Head of caudate nucleus (tissue), 42 donors: ENCODE data around the gene RAB32.

Experiments used
- DNase-seq, 42 donors: peaks; one replicate each; pipeline versions ENCODE4 v3.0.0 to v3.0.0-alpha.2; 2020 to 2021; ENCODE audit warnings: mixed read lengths in 7 of 42
- intact Hi-C: fragments of 100-400 bp; cut with DNase I; formaldehyde crosslinking; loops from one replicate; pipeline ENCODE4 v1.15.0; 2022

The RAB32 gene

DNA sequence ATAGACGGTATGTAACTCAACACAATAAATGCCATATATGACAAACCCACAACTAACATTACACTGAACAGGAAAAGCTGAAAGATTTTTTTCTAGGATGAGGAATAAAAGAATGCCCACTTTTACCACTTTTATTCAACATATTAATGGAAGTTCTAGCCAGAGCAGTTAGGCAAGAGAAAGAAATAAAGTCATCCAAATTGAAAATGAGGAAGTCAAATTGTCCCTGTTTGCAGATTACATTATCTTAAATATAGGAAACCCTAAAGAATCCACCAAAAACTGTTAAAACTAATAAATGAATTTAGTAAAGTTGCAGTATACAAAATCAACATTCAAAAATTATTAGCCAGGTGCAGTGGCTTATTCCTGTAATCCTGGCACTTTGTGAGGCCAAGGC lies 30.6 kb downstream of the RAB32 start:
- DNase-seq: no peak
- intact Hi-C loops: no loop called here

DNA sequence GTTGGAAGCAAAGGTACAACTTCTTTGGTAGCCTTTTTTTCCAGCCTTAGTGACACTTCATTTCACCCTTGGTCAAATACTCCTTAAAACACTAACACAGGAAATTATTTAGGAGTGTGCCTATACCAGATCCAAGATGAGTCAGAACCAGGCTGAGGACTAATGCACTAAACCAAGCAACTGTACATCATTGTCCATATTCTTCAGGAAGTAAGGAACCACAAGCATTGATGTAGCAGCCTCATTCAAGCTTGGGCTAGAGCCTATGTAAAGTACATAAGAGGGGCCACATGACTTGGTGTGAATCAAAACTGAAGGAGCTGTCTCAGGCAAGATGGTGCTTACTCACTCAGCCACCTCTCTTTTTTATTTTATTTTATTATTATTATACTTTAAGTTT lies 34.4 kb downstream of the RAB32 start:
- intact Hi-C loops: no loop called here
- no peak for DNase-seq

DNA sequence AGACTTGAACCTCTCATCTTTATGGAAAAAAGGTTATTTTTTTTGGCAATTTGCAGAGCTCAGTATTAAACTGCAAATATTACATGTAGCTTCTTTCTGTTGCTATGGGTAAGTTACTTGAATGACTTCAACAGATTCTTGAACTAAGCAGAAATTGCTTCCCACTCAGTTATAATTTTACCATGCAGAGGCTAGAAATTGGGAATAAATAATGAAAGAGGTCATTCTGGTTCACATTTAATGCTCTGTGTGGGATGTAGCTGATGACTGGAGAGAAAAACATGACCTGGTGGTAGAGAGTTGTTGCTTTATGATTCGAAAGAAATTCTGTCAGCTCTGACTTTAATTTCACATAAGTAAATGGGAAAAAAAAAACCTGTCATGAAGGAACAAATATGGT lies 38.3 kb downstream of the RAB32 start:
- DNase-seq: no peak
- intact Hi-C loops: no loop called here

DNA sequence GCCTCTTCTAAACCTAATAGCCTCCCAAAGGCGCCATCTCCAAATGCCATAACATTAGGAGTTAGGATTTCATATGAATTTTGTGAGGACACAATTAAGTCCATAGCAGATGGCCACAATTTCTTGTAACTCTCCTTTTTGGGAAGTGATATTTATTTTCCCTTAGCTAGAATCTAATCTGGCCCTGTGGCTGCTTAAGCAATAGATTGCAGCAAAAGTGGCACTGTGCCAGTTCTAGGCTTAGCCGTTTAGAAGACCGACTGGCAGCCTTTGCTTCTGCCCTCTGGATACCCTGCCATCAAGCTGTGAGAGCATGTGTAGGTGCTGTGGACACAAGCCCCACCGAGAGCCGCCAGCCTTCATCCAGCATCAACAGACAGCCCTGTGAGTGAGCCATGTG lies 39.2 kb downstream of the RAB32 start:
- peak in 34 of 42 donors; percentile 14 to 66 (median 30) for DNase-seq
- intact Hi-C loops: no loop called here

DNA sequence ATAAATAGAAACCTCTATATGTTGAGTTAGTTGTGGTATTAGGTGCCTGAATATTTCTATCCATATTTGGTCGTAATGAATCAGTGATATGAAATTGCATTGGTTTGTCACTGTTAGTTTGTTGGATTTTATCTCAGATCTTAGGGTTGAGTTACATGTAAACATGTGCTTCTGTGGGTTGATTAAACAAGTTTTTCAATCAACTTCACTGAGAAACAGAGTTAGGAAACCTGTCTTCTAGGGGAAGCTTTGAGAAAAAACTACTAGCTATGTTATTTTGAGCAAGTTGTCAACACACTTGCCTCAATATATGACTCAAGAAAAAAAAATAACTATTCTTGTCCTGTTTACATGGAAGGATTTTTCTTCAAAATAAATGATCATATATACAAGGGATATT lies 40.3 kb downstream of the RAB32 start:
- intact Hi-C loops: no loop called here
- no peak for DNase-seq

DNA sequence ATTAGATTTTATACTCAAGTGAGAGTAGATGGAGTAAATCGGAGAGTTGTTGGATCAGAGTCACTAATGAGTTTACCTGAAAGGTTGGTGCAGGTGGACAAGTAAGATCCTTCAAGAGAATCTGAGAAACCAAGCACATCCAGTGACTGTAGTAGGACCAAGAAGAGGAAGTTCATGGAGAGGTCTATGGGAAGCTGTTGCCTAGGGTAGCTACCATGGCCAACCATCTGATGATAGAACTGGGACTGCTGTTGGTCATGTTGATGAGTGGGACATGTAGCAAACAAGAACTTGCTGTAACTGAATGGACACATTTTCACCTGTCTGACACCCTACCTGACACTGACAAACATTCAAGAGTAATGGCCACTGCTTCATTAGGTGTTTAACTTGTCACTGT lies 43.8 kb downstream of the RAB32 start:
- DNase-seq: no peak
- intact Hi-C loops: no loop called here

DNA sequence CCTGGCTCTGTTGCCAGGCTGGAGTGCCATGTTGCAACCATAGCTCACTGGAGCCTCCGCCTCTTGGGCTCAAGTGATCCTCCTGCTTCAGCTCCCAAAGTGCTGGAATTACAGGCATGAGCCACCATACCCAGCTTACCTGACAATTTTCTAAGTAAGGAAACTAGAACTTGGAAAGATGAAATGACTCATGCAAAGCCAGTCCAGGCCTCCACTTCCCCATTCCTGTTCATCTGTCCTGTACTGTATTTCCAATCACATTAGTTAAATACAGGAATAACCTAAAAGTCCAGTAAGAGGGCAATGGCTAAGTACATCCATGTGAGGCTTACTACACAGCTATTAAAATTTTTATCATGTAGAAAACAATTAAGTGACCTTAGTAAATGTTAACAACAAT lies 46.9 kb downstream of the RAB32 start:
- intact Hi-C loops: no loop called here
- no peak for DNase-seq

DNA sequence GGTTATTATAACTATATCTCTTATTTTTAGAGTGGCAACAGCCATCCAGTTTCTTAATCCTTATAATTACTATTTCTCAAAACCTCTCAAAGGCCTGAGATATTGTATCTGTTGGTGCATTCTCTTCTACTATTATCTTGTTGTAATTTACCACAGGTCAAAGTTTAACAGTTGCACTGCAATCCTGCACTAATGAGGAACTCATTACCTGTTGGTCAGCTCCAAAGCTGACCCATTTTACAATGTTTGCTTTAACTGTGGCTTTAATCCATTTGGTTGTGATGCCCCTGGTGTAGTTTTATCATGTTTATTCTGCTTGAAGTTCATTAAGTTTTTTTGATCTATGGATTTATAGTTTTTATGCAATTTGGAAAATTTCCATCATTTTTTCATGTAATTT lies 48.8 kb downstream of the RAB32 start:
- DNase-seq: no peak
- intact Hi-C loops: no loop called here

DNA sequence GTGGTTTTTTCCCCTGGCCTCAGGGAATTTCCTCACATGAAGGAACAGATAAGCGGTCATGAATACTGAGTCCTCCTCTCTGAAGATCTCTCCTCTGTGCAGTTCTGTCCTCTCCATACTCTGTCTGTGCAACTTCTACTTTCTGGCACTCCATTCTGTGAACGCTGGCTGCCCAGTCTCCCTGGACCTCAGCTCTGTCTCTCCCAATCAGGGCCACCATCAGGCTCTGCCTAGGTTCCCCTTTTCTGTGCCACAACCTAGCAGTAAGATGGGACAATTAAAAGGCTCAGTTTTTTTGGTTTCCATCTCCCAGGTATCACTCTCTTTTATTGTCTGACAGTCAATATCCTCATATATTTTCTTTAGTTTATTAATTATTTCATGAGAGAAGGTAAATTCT lies 50.4 kb downstream of the RAB32 start:
- DNase-seq: peak in 9 of 42 donors; percentile 11 to 38 (median 20)
- intact Hi-C loops: no loop called here

DNA sequence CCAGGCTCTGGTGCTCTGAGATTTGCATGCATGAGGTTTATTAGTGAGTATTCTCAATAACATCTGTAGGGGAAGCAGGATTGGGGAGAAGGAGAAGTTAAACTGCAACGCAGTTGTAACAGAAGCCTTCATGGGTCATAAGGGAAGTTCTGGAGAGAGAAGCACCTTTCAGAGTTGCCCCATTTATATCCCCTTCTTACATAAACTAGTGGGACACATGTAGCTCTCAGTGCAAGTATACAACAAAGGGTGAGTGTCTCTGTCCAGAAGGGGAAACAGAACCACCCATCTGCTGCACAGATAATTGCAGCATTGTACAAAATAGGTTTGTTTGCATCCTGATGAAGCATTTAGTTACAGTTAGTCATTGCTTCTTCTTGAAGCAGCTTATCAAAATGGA lies 50.9 kb downstream of the RAB32 start:
- intact Hi-C loops: no loop called here
- peak in 2 of 42 donors; percentile 9 to 15 for DNase-seq

DNA sequence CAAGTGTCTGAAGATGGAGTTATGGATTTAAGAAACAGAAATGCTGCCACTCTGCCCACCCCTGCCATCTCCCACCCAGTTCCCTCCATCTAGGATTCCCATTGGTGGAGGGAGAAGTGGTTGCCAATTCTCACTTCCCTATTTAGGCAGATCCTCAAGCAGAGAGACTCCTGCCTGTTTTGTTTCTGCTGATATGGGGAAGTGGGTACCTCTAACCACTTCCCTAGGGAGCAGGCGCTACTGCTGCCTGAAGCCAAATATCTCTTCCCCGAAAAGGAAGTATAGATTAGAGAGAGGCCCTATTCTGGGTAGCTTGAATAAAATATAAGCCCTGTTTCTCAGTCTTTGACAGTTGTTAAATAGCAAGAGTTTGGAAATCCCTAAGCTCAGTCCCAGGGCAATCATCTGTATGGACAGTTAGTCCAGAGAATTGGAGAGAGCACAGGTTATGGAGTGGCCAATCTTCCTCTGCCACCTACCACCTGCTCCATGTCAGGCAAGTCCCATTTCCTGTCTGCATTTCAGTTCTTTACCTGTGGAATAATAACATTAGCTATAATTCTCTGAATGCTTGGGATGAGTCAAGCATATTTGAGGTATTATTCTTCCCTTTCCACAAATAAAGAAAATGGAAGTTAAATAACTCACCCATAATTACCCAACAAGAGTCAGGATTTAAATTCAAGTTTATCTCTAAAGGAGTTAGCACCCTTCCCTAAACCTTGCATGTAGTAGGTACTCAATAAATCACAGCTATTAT lies 52.5 kb downstream of the RAB32 start:
- DNase-seq: peak in 14 of 42 donors; percentile 4 to 42 (median 14)
- intact Hi-C loops: no loop called here

DNA sequence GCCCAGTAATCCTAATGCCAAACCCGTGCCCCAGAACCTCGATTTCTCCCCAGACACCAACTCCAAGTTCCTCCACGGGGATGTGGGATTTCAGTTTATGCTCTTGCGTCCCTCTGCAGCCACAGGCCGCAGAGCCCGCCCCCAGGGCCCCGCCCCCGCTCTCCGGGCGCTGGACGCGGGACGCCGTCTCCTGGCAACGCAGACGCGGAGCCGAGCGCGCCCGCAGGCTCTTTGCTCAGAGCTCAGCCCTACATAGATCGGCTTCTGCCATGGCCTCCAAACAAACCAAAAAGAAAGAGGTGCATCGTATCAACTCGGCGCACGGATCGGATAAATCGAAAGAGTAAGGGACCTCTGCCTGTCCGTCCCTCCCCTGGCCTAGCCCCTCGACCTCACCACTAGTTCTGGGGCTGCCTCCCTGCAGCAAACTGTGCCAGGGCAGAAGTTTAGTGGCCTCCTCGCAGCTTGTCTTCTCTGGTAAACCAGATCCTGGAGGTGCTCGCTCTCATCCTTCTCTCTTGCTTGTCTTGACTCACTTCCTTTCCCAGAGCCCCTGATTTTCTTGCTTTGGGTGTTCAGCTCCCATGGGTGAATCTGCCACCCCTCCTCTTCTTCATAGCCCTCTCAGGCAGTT lies 55.3 kb downstream of the RAB32 start, which contains the start of gene ADGB:
ADGB (plus strand) TSS at position 201 of the 634 bp plus-strand sequence; CDS start at position 270, 69 bp downstream.
- intact Hi-C loops: no loop called here
- DNase-seq: peak in 40 of 42 donors; percentile 6 to 72 (median 40)

DNA sequence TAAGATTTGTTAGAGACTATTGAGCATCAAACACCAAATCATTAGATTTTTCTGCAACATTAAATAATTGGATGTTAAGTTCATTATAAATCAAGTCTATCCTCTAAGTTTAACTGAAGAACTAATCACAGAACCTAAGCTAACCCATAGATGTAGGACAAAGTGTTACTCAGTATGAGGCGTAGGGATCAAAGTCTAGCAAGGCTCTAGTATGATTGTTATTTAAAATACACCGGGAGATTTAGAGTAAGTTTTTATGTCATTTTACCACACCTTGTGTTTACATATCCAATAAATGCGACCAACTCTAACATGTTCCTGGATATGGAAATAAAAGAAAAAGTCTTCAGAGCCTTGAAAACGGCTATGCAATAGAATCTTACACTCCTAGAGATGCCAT lies 57.7 kb downstream of the RAB32 start:
- intact Hi-C loops: no loop called here

DNA sequence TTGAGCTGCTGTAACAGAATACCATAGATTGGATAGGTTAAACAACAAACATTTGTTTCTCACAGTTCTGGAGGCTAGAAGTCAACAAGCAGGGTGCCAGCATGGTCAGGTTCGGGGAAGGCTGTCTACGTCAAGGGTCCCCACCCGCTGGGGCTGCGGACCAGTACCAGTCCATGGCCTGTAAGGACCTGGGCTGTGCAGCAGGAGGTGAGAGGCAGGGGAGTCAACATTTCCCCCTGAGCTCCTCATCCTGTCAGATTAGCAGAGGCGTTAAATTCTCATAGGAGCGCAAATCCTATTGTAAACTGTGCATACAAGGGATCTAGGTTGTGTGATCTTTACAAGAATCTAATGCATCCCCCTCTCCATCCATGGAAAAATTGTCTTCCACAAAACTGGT lies 58.9 kb downstream of the RAB32 start:
- no peak for DNase-seq
- intact Hi-C loops: no loop called here

More for the DNA sequence above, 57.7 kb downstream of the RAB32 start:
- no peak for DNase-seq
